Stomach smooth muscle (tissue), 2 donors: ENCODE results near the gene PPFIBP1.
"Not testable (repeated sequence)": the region's sequence is repeated elsewhere in the genome, so short reads cannot be mapped to it uniquely, and the experiment has no call there.

Experiments used
- H3K27ac ChIP-seq: one replicate; pipeline ENCODE4 v1.7.0; 2013; ENCODE audit warnings: mild to moderate bottlenecking, low read length, inconsistent platforms
- H3K27me3 ChIP-seq, 2 donors: one replicate each; pipeline ENCODE4 v1.7.0; 2013; ENCODE audit warnings: low read length in 2 of 2; ENCODE audit not compliant: insufficient read depth in 2 of 2, control insufficient read depth in 1 of 2
- H3K36me3 ChIP-seq, 2 donors: one replicate each; pipeline ENCODE4 v1.7.0; 2013; ENCODE audit warnings: low read length in 2 of 2; ENCODE audit not compliant: control insufficient read depth in 2 of 2, insufficient read depth in 2 of 2
- H3K4me1 ChIP-seq: one replicate; pipeline ENCODE4 v1.7.0; 2013; ENCODE audit warnings: low read length; ENCODE audit not compliant: control insufficient read depth, insufficient read depth
- H3K4me3 ChIP-seq, 2 donors: one replicate each; pipeline ENCODE4 v1.7.0; 2013; ENCODE audit warnings: low read length in 2 of 2
- H3K9ac ChIP-seq, 2 donors: one replicate each; pipeline ENCODE4 v1.7.0; 2013; ENCODE audit warnings: low read length in 2 of 2, mild to moderate bottlenecking in 1 of 2
- H3K9me3 ChIP-seq, 2 donors: one replicate each; pipeline ENCODE4 v1.7.0; 2013; ENCODE audit warnings: low read length in 2 of 2; ENCODE audit not compliant: control insufficient read depth in 2 of 2
- donor health status: healthy.
- donor health status: Pancreatic carcinoma.

PPFIBP1 gene

DNA sequence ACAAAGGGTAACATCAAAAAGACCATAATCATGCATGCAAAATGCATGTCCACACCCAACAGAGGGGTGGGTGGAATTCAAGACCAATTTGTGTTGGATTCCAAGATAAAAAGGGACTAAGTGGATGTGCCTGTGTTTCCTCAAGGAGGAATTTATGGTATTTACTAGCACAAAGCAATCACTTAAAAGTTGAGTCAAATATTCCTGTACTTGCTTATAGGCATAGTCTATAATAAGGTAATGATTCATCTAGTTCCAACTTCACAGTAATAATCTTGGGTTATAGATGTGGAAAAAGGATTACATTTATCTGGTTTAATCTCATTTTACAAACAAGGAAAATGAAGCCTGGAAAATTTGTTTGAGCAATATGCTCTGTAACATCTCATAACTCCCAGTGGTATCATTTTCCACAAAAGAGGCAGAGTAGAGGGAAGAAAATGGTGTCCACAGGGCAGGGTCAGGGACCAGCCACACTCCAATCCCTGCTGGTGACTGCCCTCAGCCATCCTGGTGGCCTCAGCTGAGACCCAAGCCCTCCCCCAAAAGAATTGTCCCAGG lies 91.4 kb downstream of the PPFIBP1 start:
- Histone ChIP-seq H3K4me3 (no peak overlapping the region), H3K9me3 (no peaks in the 10 kb centered on the region), H3K27ac (no peak overlapping the region), H3K9ac (no peak overlapping the region), H3K27me3 (no peaks in the 10 kb centered on the region), H3K36me3 (no peaks in the 10 kb centered on the region), H3K4me1 (peaks cover 18% of the 10 kb centered on the region)

DNA sequence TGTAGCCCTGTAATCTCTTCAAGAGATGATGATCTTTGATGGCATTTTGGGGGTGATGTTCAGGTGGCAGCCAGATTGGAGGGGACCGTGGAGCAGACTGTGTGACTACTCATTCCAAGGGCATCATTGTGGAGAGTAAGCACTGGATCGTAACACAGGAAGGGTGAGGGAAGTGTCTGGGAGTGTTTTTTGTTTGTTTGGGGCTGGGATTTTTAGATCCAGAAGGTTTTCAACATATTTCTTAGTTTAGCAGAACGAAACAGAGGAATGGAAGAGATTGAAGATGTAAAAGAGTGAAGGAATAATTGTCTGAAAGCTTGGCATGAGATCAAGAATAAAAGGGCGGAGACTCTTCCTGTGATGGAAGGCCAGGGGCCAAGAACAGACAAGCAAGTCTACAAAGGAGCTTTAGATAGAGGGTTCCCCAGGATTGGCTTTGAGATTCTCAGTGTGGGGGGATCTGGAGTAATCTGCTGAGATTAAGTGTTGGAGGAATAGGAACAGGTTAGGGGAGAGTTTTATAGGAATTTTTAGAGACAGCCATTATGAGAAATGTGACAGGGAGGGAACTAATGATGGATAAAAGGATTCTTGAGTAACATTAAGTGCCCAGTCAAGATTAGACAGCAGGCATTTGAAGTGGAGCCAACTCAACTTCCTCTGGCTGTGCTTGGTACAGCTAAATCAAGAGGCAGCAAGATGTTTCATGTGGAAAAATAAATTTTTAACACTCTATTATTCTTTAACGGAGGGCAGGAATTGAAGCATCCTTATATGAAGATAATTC lies 92.5 kb downstream of the PPFIBP1 start:
- Histone ChIP-seq H3K27me3 (no peaks in the 10 kb centered on the region), H3K4me3 (no peak overlapping the region), H3K27ac (no peak overlapping the region), H3K9me3 (no peaks in the 10 kb centered on the region), H3K4me1 (peaks cover 11% of the 10 kb centered on the region), H3K36me3 (no peaks in the 10 kb centered on the region), H3K9ac (no peak overlapping the region)

GRCh38 chr12:27618836-27619235 lies 94.8 kb downstream of the PPFIBP1 start:
- Histone ChIP-seq H3K27ac (no peak overlapping the region), H3K4me1 (peaks cover 3% of the 10 kb centered on the region), H3K27me3 (no peaks in the 10 kb centered on the region), H3K4me3 (no peak overlapping the region), H3K36me3 (no peaks in the 10 kb centered on the region), H3K9ac (no peak overlapping the region), H3K9me3 (no peaks in the 10 kb centered on the region)

DNA sequence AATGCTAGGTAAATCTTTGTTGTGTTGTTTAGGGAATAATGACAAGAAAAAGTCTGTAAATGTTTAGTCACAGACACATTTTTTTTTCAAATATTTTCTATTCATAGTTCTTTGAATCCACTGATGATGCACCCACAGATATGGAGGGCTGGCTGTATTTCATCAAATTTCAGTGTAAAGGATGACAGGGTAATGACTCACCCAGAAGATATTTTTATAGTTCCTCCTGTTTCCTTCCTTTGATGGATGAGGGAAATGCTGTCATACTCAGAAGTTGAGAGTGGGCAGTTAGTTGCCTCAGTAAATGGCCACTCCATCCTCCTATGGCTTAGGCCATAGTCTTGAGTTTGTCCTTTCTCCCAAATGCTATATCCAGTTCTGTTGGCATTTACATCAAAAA lies 95.3 kb downstream of the PPFIBP1 start:
- no peak overlapping the region for H3K4me3 ChIP-seq
- no peaks in the 10 kb centered on the region for H3K27me3 ChIP-seq
- H3K36me3 ChIP-seq = no peaks in the 10 kb centered on the region
- no peak overlapping the region for H3K9ac ChIP-seq
- no peak overlapping the region for H3K27ac ChIP-seq
- no peaks in the 10 kb centered on the region for H3K9me3 ChIP-seq
- H3K4me1 ChIP-seq = no peaks in the 10 kb centered on the region

DNA sequence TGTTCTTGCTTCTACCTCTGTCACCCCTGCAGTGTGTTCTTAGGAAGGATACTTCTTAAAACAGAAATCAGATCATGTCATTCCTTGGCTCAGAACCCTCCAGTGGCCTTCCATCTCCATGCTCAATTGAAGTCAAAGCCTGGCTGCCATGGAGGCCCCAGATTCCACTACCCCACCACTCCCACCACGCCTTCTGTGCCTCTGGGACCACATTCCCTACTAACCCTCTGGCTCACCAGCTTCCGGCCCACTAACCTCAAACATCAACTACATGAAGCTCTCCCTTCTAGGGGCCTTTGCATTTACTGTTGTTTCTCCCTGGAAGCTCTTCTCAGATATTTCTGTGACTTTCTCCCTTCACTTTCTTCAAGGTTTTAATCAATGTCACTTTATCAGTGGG lies 96.1 kb downstream of the PPFIBP1 start:
- H3K36me3 ChIP-seq = no peaks in the 10 kb centered on the region
- no peaks in the 10 kb centered on the region for H3K9me3 ChIP-seq
- H3K27me3 ChIP-seq = no peaks in the 10 kb centered on the region
- H3K27ac ChIP-seq = no peak overlapping the region
- H3K4me3 ChIP-seq = no peak overlapping the region
- H3K4me1 ChIP-seq = no peaks in the 10 kb centered on the region
- H3K9ac ChIP-seq = no peak overlapping the region

- no peak overlapping the region for H3K4me3 ChIP-seq
- no peak overlapping the region for H3K27ac ChIP-seq
- H3K27me3 ChIP-seq = no peaks in the 10 kb centered on the region
- no peaks in the 10 kb centered on the region for H3K4me1 ChIP-seq
- no peaks in the 10 kb centered on the region for H3K36me3 ChIP-seq
- no peak overlapping the region for H3K9ac ChIP-seq
- no peaks in the 10 kb centered on the region for H3K9me3 ChIP-seq
Measured at GRCh38 chr12:27622436-27623195, 98.6 kb downstream of the PPFIBP1 start.

DNA sequence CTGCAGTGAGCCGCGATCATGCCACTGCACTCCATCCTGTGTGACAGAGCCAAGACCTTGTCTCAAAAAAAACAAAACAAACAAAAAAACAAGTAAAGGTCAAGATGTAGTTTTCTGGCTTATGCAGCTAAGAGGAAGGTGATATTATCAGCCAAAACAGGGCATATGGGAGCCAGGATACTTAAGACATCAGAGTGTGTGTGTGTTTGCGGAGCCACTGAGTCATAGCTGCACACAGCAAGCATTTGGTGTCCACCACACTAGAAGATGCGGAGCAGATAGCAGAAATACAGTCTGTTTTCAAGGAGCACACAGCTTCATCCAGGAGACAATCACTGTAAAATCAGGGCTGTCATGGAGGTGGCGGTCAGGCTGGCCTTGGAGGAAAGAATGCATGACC lies 99.6 kb downstream of the PPFIBP1 start:
- no peak overlapping the region for H3K27ac ChIP-seq

DNA sequence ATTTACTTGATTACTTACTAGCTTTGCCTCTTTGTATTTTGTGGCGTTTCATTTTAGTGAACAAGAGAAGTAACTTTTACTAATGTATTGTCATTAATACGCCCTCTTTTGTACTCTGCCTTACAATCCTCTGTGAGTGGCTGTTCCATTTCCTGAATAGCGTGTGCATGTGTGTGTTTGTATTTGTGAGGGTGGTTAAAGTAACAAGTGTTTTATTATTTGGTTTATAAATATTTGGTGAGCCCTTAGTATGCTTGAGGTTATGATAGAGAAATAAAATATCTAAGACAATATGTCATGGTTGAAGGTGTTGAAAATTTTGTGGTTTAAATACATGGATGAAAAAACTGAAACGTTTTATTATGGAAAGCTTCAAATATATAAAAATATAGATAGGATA lies 100.6 kb downstream of the PPFIBP1 start:
- Histone ChIP-seq H3K9me3 (no peaks in the 10 kb centered on the region), H3K9ac (no peak overlapping the region), H3K36me3 (no peaks in the 10 kb centered on the region), H3K4me1 (no peaks in the 10 kb centered on the region), H3K4me3 (no peak overlapping the region), H3K27me3 (no peaks in the 10 kb centered on the region), H3K27ac (no peak overlapping the region)

More for the DNA sequence above, 99.6 kb downstream of the PPFIBP1 start:
- Histone ChIP-seq H3K9me3 (no peaks in the 10 kb centered on the region), H3K4me3 (no peak overlapping the region), H3K9ac (no peak overlapping the region), H3K4me1 (no peaks in the 10 kb centered on the region), H3K27me3 (no peaks in the 10 kb centered on the region), H3K36me3 (no peaks in the 10 kb centered on the region)

- Histone ChIP-seq H3K27me3 (no peaks in the 10 kb centered on the region), H3K9ac (no peak overlapping the region), H3K36me3 (no peaks in the 10 kb centered on the region), H3K27ac (no peak overlapping the region), H3K4me1 (no peaks in the 10 kb centered on the region), H3K4me3 (no peak overlapping the region), H3K9me3 (no peaks in the 10 kb centered on the region)
Measured at GRCh38 chr12:27627123-27627852, 103.3 kb downstream of the PPFIBP1 start.

DNA sequence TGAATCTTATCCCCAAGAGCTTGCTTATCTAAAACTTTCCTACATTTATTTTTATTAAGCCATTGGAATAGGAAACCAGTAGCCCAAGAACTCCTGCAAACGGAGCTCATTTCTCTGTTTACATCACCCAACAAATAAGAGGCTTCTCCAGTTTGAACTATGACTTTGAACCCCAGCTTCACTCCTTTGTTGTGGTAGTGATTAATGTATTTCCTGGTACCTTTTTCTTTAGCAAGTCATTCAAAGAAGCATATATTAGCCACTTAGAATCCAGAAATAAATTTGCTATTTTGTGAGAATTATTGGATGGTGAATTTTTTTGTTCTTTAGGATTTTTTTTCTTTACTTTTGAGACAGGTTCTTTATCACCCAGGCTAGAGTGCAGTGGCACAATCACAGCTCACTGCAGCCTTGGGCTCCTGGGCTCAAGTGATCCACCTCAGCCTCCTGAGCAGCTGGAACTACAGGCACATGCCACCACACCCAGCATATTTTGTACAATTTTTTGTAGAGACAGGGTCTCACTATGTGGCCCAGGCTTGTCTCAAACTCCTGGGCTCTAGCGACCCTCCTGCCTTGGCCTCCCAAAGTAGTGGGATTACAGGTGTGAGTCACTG lies 104.0 kb downstream of the PPFIBP1 start:
- not testable (repeated sequence) for H3K9me3 ChIP-seq

More for the DNA sequence above, 104.0 kb downstream of the PPFIBP1 start:
- not testable (repeated sequence) for H3K4me3 ChIP-seq, H3K27ac ChIP-seq, H3K9ac ChIP-seq, H3K36me3 ChIP-seq, H3K4me1 ChIP-seq, H3K27me3 ChIP-seq
